22Rv1 (cell line): ENCODE results near the gene LILRB4.
"Not testable (repeated sequence)": the region's sequence is repeated elsewhere in the genome, so short reads cannot be mapped to it uniquely, and the experiment has no call there.

Source experiments
- ZFX ChIP-seq: fragments of 450-650 bp; IDR thresholded peaks from 2 replicates; pipeline ENCODE4 v1.6.1; 2017; ENCODE audit warnings: antibody characterized with exemption, borderline replicate concordance
- TF ChIP-seq, protein P1 (sequence below): fragments of 450-650 bp; IDR thresholded peaks from 2 replicates; pipeline ENCODE4 v1.5.1; 2017; ENCODE audit warnings: mild to moderate bottlenecking

DNA sequence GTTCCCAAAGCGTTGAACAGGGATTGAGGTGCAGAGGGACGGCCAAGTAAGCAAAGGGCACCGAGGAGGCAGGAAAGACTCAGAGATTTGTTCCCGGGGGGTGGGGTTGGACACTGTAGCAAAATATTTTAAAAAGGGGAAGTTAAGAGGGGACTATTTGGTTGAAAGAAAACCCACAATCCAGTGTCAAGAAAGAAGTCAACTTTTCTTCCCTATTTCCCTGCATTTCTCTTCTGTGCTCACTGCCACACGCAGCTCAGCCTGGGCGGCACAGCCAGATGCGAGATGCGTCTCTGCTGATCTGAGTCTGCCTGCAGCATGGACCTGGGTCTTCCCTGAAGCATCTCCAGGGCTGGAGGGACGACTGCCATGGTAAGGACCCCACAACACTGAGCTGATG lies 32.5 kb upstream of the LILRB4 start, which contains the start of gene LILRB1:
- not testable (repeated sequence) for TF ChIP-seq ZFX
- TF ChIP-seq, protein P1, sequence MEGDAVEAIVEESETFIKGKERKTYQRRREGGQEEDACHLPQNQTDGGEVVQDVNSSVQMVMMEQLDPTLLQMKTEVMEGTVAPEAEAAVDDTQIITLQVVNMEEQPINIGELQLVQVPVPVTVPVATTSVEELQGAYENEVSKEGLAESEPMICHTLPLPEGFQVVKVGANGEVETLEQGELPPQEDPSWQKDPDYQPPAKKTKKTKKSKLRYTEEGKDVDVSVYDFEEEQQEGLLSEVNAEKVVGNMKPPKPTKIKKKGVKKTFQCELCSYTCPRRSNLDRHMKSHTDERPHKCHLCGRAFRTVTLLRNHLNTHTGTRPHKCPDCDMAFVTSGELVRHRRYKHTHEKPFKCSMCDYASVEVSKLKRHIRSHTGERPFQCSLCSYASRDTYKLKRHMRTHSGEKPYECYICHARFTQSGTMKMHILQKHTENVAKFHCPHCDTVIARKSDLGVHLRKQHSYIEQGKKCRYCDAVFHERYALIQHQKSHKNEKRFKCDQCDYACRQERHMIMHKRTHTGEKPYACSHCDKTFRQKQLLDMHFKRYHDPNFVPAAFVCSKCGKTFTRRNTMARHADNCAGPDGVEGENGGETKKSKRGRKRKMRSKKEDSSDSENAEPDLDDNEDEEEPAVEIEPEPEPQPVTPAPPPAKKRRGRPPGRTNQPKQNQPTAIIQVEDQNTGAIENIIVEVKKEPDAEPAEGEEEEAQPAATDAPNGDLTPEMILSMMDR = not testable (repeated sequence)
